Duodenal mucosa (tissue), 2 donors: ENCODE results near the gene CYTH4.

Experiments used
- H3K27ac ChIP-seq: one replicate; pipeline ENCODE4 v1.7.0; 2013; ENCODE audit warnings: low read depth, low read length
- H3K27me3 ChIP-seq, 2 donors: one replicate each; pipeline ENCODE4 v1.7.0; 2013; ENCODE audit warnings: low read length in 2 of 2, control low read depth in 1 of 2; ENCODE audit not compliant: insufficient read depth in 2 of 2, control insufficient read depth in 1 of 2
- H3K36me3 ChIP-seq, 2 donors: one replicate each; pipeline ENCODE4 v1.7.0; 2013; ENCODE audit warnings: low read length in 2 of 2, control low read depth in 1 of 2; ENCODE audit not compliant: insufficient read depth in 2 of 2, control insufficient read depth in 1 of 2
- H3K4me1 ChIP-seq, 2 donors: one replicate each; pipeline ENCODE4 v1.7.0; 2013; ENCODE audit warnings: low read length in 2 of 2, control low read depth in 1 of 2; ENCODE audit not compliant: insufficient read depth in 2 of 2, control insufficient read depth in 1 of 2
- H3K4me3 ChIP-seq, 2 donors: one replicate each; pipeline ENCODE4 v1.7.0; 2013; ENCODE audit warnings: low read length in 2 of 2, low read depth in 1 of 2
- H3K9ac ChIP-seq, 2 donors: one replicate each; pipeline ENCODE4 v1.7.0; 2013; ENCODE audit warnings: low read length in 2 of 2, low read depth in 1 of 2
- H3K9me3 ChIP-seq, 2 donors: one replicate each; pipeline ENCODE4 v1.7.0; 2013; ENCODE audit warnings: low read length in 2 of 2, control low read depth in 1 of 2; ENCODE audit not compliant: control insufficient read depth in 1 of 2

Gene CYTH4

GRCh38 chr22:37335806-37336199 lies 53.5 kb downstream of the CYTH4 start:
- Histone ChIP-seq H3K9me3 (no peaks in the 10 kb centered on the region), H3K4me1 (peaks cover 46 to 51% of the 10 kb centered on the region in 2 donors), H3K4me3 (no peak overlapping the region), H3K36me3 (no peaks in the 10 kb centered on the region), H3K27me3 (peaks cover 28 to 34% of the 10 kb centered on the region in 2 donors), H3K27ac (no peak overlapping the region), H3K9ac (no peak overlapping the region)

- peak overlapping the region in 1 of 2 donors; percentile 47 for H3K9ac ChIP-seq
- H3K9me3 ChIP-seq: no peaks in the 10 kb centered on the region
- H3K27me3 ChIP-seq: peaks cover 28 to 34% of the 10 kb centered on the region in 2 donors
- no peak overlapping the region for H3K27ac ChIP-seq
- no peaks in the 10 kb centered on the region for H3K36me3 ChIP-seq
- H3K4me1 ChIP-seq: peaks cover 38 to 47% of the 10 kb centered on the region in 2 donors
- H3K4me3 ChIP-seq: peak overlapping the region in 1 of 2 donors; percentile 28
These were observed 54.3 kb downstream of the CYTH4 start for GRCh38 chr22:37336579-37336978.

GRCh38 chr22:37337204-37337943 lies 55.1 kb downstream of the CYTH4 start:
- H3K9ac ChIP-seq: no peak overlapping the region
- H3K27me3 ChIP-seq: peaks cover 26 to 29% of the 10 kb centered on the region in 2 donors

GRCh38 chr22:37338539-37339246 lies 56.4 kb downstream of the CYTH4 start:
- no peaks in the 10 kb centered on the region for H3K36me3 ChIP-seq
- no peak overlapping the region for H3K9ac ChIP-seq
- H3K9me3 ChIP-seq: no peaks in the 10 kb centered on the region
- H3K27me3 ChIP-seq: peaks cover 16 to 22% of the 10 kb centered on the region in 2 donors
- H3K4me1 ChIP-seq: peaks cover 28 to 37% of the 10 kb centered on the region in 2 donors
- H3K27ac ChIP-seq: no peak overlapping the region
- H3K4me3 ChIP-seq: no peak overlapping the region

More at GRCh38 chr22:37337204-37337943, 55.1 kb downstream of the CYTH4 start:
- Histone ChIP-seq H3K4me1 (peaks cover 33 to 39% of the 10 kb centered on the region in 2 donors), H3K9me3 (no peaks in the 10 kb centered on the region), H3K36me3 (no peaks in the 10 kb centered on the region), H3K4me3 (peak overlapping the region in 1 of 2 donors; percentile 28), H3K27ac (no peak overlapping the region)

GRCh38 chr22:37340331-37341262 lies 58.3 kb downstream of the CYTH4 start:
- Histone ChIP-seq H3K4me1 (peaks cover 28 to 30% of the 10 kb centered on the region in 2 donors), H3K27me3 (peaks cover 0 to 3% of the 10 kb centered on the region in 2 donors), H3K9ac (no peak overlapping the region), H3K4me3 (no peak overlapping the region), H3K9me3 (no peaks in the 10 kb centered on the region), H3K36me3 (no peaks in the 10 kb centered on the region), H3K27ac (no peak overlapping the region)

- H3K27ac ChIP-seq: no peak overlapping the region
- no peaks in the 10 kb centered on the region for H3K9me3 ChIP-seq
- H3K27me3 ChIP-seq: no peaks in the 10 kb centered on the region
- no peaks in the 10 kb centered on the region for H3K36me3 ChIP-seq
- H3K4me3 ChIP-seq: no peak overlapping the region
- H3K9ac ChIP-seq: no peak overlapping the region
- peaks cover 30 to 32% of the 10 kb centered on the region in 2 donors for H3K4me1 ChIP-seq
These were observed 59.8 kb downstream of the CYTH4 start for GRCh38 chr22:37342065-37342464.

GRCh38 chr22:37343348-37343747 lies 61.0 kb downstream of the CYTH4 start:
- H3K27ac ChIP-seq: no peak overlapping the region
- no peak overlapping the region for H3K4me3 ChIP-seq
- H3K9ac ChIP-seq: no peak overlapping the region
- no peaks in the 10 kb centered on the region for H3K27me3 ChIP-seq
- H3K4me1 ChIP-seq: peaks cover 20% of the 10 kb centered on the region in 2 donors
- no peaks in the 10 kb centered on the region for H3K9me3 ChIP-seq
- H3K36me3 ChIP-seq: no peaks in the 10 kb centered on the region

- no peak overlapping the region for H3K9ac ChIP-seq
- H3K9me3 ChIP-seq: no peaks in the 10 kb centered on the region
- H3K4me1 ChIP-seq: peaks cover 13 to 14% of the 10 kb centered on the region in 2 donors
- H3K36me3 ChIP-seq: no peaks in the 10 kb centered on the region
- H3K27ac ChIP-seq: no peak overlapping the region
- H3K27me3 ChIP-seq: no peaks in the 10 kb centered on the region
- H3K4me3 ChIP-seq: no peak overlapping the region
These were observed 61.8 kb downstream of the CYTH4 start for GRCh38 chr22:37343863-37344734.

GRCh38 chr22:37344735-37345449 lies 62.6 kb downstream of the CYTH4 start:
- Histone ChIP-seq H3K27me3 (no peaks in the 10 kb centered on the region), H3K9ac (no peak overlapping the region), H3K4me1 (peaks cover 11% of the 10 kb centered on the region in 2 donors), H3K36me3 (no peaks in the 10 kb centered on the region), H3K9me3 (no peaks in the 10 kb centered on the region), H3K27ac (no peak overlapping the region), H3K4me3 (no peak overlapping the region)
